Transverse colon (tissue), 4 donors: ENCODE measurements around the gene ZG16B.

Experiments
- CTCF ChIP-seq, 5 experiments: fragments of 200-600 bp in 3 of 5; fragments of 450-650 bp in 2 of 5; sonication (generic) in 3 of 5; IDR thresholded peaks; 1 replicate in 2 of 5; 2 replicates in 3 of 5; pipeline ENCODE4 v1.5.1; 2016 to 2017; ENCODE audit warnings: antibody characterized with exemption in 5 of 5, inconsistent platforms in 3 of 5, mild to moderate bottlenecking in 2 of 5, moderate library complexity in 1 of 5
- EP300 ChIP-seq: sonication (generic); formaldehyde crosslinking; IDR thresholded peaks from one replicate; pipeline ENCODE4 v1.6.1; 2017; ENCODE audit warnings: antibody characterized with exemption, low read depth
- POLR2A ChIP-seq: fragments of 450-650 bp; IDR thresholded peaks from one replicate; pipeline ENCODE4 v1.6.1; 2016; ENCODE audit warnings: antibody characterized with exemption, mild to moderate bottlenecking, moderate library complexity
- POLR2AphosphoS5 ChIP-seq, 3 donors: sonication (generic); formaldehyde crosslinking; IDR thresholded peaks; one replicate each; pipeline ENCODE4 v1.6.1; 2016; ENCODE audit warnings: antibody characterized with exemption in 3 of 3

GRCh38 chr16:2819939-2820835, 9.9 kb upstream of the ZG16B start:
- no peak for TF ChIP-seq CTCF (IDR thresholded peaks at IDR 0.05)
- TF ChIP-seq POLR2A: no peak
- TF ChIP-seq POLR2AphosphoS5 (IDR thresholded peaks at IDR 0.05): no peak
- TF ChIP-seq EP300: no peak
